ENCODE data around the gene GNG11. TPM values are rescaled to one million over a fixed set of nuclear protein-coding genes. Genes with fewer than 3 reads are reported as not detected.
"Not testable (repeated sequence)": the region's sequence is repeated elsewhere in the genome, so short reads cannot be mapped to it uniquely, and the experiment has no call there.

The GNG11 gene
- total RNA-seq, 1 donor from 2014 or later = 21.6 TPM

DNA sequence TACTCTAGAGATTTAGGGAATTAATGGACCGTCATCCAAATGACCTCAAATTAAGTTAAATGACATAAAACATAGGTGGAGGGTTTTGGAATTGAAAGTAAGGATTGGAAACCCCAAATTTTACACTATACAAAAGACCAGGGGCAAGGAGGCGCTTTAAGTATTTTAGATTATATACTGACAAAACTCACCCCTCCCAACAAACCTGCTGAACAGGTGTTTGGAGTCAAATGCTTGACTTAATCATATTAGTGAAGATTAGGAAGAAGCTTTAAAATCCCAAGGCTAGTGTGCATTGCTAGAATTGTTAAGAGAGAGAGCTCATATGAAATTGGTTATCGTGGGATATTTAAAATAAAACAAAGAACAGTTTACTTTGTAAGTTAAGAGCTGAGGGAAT, 15.3 kb upstream of the GNG11 start, which contains the start of gene GNGT1:
Gene GNGT1, plus strand, starts transcription at position 301 of the 400 bp plus-strand sequence. CDS start 180 bp downstream, outside the sequence.
- ATAC-seq = no peak
- intact Hi-C loops (cut with DNase I) = loop anchor here (5.0 to 10.0 kb wide), 2 partner anchors 36 to 369 kb away; no protein-coding TSS in a partner anchor
- DNase-seq (ENCODE audit: missing footprints) = no peak

DNA sequence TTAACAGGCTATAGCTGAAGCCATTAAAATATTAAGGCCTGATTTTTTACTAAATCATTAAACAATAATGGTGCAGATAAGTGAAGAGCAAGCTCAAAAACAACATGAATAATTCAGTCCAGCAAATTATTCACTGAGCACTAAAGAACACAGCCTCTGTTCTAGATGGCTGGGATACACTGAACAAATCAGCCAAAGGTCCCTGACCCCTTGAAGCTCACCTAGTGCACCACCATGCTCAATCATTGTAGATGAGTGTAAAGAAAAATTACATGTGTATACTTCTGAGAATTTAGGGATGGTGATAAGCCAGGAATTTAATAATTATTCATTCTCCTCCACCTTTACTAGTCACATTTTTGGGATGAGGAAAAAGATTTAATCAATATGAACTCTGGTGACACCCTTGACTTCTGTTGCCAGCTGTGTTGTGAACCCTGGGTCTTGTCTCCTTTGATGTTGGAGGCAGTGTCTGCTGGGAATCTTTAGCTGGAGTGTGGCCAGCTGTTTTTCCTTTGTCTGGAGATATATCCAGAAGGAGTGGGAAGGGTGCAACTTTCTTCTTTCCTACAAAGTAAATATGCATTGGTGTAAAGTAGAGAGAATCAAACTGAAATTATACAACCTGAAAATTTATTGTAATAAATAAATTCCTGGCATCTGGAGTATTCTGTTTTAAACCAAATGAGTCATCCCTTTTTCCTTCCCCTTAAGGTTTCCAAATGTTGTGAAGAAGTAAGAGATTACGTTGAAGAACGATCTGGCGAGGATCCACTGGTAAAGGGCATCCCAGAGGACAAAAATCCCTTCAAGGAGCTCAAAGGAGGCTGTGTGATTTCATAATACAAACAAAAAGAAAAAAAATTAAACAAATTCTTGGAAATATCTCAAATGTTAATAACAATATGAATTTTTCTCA, 11.2 kb upstream of the GNG11 start:
- ATAC-seq (peak; percentile 87), DNase-seq (ENCODE audit: missing footprints) (no peak)
- intact Hi-C loops (cut with DNase I) = loop anchor here (5.0 kb wide), 1 partner anchor 272 kb away; no protein-coding TSS in a partner anchor

DNA sequence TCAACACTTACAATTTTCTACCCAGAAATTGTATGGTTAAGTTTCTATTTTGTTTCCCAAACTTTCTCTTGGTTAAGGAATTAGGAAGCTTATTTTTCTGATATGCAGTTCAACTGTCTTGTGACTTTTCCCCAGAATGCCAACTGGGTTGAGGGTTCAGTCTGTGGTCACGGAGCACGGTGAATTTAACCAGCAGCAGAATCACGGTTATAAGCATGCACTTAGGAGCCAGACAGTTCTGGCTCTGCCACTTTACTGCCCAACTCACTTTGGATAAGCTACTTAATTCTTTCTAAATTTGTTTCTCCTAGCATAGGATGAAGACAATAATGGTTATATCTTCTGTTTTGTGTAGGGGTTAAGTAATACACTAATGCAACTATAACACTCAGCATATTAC, 10.3 kb upstream of the GNG11 start:
- not testable (repeated sequence) for DNase-seq (ENCODE audit: missing footprints)
- peak; percentile 47 for ATAC-seq
- intact Hi-C loops (cut with DNase I) = loop anchor here (5.0 kb wide), 1 partner anchor 271 kb away; no protein-coding TSS in a partner anchor

DNA sequence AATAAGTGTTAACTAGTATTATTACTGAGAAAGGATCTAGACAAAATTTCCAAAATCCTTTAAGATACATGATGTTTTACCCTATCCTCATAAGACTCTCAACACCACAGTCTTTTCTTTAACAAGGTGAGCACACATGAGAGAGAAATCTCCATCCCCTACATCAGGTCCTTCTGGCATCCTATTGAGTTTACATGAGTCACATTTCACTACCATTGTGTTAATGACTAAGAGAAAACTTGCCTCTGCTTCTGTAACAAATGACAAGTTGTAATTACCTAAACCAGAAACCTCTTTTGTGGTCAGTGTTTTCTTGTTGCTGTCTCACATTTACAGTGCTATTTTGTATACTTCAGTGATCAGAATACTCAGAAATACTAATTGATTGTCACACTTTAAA, 9.9 kb upstream of the GNG11 start:
- not testable (repeated sequence) for DNase-seq (ENCODE audit: missing footprints); ATAC-seq
- intact Hi-C loops (cut with DNase I) = loop anchor here (5.0 kb wide), 1 partner anchor 271 kb away; no protein-coding TSS in a partner anchor

DNA sequence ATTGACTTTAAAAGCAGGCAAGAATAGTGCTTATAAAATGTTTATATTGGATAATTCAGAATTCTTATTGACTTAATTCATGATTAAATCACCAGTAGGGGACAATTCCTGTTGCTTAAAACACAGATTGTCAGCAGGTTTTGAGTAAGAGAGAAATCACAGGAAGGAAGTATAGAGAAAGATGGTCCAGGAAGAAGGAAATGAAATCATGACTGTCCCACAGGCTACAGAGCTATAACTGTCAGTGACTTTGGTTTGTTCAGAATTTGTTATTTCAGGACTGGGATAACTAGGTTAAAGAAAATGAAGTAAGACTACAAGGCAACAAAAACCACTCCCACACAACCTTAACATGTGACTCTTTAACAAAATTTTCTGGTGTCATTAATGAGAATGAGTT, 8.3 kb upstream of the GNG11 start:
- intact Hi-C loops (cut with DNase I) = loop anchor here (5.0 kb wide), 1 partner anchor 269 kb away; no protein-coding TSS in a partner anchor

DNA sequence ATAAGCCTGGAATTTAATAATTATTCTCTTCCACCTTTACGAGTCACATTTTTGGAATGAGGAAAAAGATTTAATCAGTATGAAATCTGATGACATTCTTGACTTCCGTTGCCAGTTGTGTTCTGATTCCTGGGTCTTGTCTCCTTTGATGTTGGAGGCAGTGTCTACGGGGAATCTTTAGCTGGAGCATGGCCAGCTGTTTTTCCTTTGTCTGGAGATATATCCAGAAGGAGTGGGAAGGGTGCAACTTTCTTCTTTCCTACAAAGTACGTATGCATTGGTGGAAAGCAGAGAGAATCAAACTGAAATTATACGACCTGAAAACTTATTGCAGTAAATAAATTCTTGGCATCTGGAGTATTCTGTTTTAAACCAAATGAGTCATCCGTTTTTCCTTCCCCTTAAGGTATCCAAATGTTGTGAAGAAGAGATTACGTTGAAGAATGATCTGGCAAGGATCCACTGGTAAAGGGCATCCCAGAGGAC, 6.9 kb upstream of the GNG11 start:
- DNase-seq (ENCODE audit: missing footprints) (no peak), ATAC-seq (peak; percentile 46)
- intact Hi-C loops (cut with DNase I) = loop anchor here (5.0 kb wide), 1 partner anchor 268 kb away; no protein-coding TSS in a partner anchor

More for the DNA sequence above, 8.3 kb upstream of the GNG11 start:
- ATAC-seq = no peak
- DNase-seq (ENCODE audit: missing footprints) = no peak

DNA sequence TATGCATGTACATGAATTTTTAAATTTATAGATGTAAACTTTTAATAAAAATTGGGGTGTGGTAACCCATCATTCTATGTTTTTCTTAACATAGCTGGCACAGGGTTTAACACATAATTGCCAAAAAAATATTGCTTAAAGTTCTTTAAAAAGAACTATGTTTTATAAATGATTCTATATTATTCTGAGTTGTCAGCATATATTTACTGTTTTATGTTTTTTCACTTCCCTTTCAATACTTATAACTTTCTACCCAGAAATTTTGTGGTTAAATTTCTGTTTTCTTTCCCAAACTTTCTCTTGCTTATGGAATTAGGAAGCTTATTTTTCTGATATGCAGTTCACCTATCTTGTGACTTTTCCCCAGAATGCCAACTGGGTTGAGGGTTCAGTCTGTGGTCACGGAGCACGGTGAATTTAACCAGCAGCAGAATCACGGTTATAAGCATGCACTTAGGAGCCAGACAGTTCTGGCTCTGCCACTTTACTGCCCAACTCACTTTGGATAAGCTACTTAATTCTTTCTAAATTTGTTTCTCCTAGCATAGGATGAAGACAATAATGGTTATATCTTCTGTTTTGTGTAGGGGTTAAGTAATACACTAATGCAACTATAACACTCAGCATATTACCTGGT, 6.2 kb upstream of the GNG11 start:
- DNase-seq (ENCODE audit: missing footprints); intact Hi-C loops (cut with DNase I): not testable (repeated sequence)
- ATAC-seq = peak; percentile 45

DNA sequence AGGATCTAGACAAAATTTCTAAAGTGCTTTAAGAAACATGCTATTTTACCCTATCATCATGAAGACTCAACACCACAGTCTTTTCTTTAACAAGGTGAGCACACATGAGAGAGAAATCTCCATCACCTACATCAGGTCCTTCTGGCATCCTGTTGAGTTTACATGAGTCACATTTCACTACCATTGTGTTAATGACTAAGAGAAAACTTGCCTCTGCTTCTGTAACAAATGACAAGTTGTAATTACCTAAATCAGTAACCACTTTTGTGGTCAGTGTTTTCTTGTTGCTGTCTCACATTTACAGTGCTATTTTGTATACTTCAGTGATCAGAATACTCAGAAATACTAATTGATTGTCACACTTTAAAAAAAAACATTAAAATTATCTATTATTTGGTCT, 5.6 kb upstream of the GNG11 start:
- DNase-seq (ENCODE audit: missing footprints); intact Hi-C loops (cut with DNase I); ATAC-seq: not testable (repeated sequence)

DNA sequence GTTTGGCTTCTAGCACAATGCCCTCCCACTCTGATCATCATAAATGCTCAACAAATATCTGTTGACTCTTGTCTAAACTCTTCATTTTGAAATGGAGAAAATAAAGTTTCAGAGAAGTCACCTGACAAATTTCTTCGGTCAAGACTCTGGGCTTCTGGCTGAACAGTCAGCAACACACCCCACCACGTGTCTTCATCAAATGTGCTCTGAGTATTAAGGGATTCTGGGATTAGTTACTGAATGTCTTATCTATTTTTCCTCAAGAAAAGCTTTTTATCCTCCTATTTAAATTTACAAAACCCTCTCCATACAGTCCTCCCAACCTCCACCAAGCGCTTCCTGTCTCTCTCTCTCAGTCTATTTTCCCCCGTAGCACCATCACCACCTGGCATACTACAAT, 5.2 kb upstream of the GNG11 start:
- ATAC-seq; DNase-seq (ENCODE audit: missing footprints); intact Hi-C loops (cut with DNase I): not testable (repeated sequence)

DNA sequence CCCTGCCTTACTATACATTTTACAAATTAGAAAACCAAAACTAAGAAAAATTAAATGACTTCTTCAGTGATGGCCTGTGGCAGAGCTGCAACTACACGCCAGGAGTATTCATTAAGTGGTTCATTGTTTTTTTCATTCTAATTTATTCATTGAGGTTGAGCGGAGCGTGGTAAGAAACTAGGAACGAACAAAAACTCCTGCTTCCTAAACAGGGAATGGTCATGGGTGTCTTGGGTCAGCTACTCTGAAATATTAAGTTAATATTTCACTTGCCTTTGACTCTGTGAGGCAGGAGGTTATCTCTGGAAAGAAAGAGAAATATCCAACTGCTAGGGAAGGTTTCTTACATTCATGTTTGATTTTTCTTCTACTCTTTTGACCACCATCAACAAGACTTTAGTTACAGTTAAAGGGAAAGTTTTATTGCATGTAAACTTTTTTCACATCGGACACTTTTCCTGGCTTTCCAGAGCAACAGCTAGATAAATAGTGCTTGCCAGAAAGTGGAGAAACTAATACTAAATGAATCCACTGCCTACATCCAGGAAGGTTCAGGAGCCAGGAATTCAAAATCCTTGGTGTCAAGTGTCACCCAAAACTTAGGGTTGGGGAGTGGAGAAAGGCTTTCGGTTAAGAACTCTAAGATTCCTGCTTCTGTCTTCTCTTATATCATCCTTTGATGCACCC, 896 bp upstream of the GNG11 start:
- ATAC-seq (no peak), DNase-seq (ENCODE audit: missing footprints) (no peak)
- intact Hi-C loops (cut with DNase I) = loop anchor here (5.0 kb wide), 1 partner anchor 82 kb away; the partner anchor contains the start of gene BET1

DNA sequence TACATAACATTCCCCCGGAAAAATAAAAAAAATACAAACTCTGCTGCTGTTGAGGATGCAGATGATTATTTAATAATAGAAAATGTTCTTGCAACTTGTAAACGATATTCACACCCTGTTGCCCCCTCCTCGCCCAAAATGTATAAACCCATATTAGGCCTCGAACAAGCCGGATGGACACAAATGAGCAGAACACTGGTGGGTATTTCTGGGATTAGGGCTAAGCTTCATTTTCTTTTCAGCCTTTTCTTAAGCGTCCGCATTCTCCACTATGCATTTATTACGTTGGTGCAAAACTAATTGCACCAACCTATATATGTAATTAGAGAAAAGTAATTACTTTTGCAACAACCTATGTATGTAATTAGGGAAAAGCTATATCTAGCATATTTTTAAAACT, 349 bp upstream of the GNG11 start:
- ATAC-seq (no peak), DNase-seq (ENCODE audit: missing footprints) (no peak)
- intact Hi-C loops (cut with DNase I) = loop anchor here (5.0 kb wide), 1 partner anchor 81 kb away; the partner anchor contains the start of gene BET1

DNA sequence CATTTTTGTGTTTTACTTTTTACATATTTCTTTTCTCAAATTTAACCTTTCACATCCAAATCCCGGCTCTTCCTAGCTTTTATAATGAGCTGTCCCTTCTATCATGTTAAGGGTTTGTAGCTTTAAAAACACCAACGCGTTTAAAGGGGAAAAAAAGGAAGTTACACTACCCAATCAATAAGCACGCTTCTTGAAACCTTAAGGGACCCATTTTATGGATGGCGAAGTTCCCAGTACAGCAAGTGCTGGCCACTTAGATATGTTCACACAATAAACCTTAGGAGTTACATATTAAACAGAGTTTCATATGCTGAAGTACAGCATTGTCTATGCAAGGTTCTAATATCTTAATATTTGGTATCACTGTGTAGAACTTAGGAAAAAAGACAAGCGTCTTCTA, 1.8 kb downstream of the GNG11 start:
- ATAC-seq = peak; percentile 19
- DNase-seq (ENCODE audit: missing footprints) = no peak
- intact Hi-C loops (cut with DNase I) = loop anchor here (5.0 kb wide), 1 partner anchor 79 kb away; the partner anchor contains the start of gene BET1

DNA sequence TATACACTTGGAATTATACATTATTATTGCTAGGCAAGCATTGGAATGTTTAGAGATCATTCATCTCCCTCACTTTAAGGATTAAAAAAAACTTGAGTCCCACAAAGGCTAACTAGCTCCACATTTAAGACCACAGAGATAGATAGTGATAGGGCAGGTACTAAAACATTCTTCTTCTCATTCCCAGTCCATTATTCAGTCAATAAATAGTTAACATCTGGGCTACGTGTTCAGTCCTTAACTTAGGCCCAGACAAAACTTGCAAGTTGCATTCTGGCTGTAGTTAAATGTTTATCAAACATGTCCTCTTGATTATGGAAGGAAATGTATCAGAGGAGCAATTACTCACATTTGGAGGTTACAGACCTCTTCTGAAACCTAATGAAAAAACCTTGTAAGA, 2.4 kb downstream of the GNG11 start:
- intact Hi-C loops (cut with DNase I) = loop anchor here (5.0 kb wide), 1 partner anchor 78 kb away; the partner anchor contains the start of gene BET1
- no peak for ATAC-seq
- no peak for DNase-seq (ENCODE audit: missing footprints)

DNA sequence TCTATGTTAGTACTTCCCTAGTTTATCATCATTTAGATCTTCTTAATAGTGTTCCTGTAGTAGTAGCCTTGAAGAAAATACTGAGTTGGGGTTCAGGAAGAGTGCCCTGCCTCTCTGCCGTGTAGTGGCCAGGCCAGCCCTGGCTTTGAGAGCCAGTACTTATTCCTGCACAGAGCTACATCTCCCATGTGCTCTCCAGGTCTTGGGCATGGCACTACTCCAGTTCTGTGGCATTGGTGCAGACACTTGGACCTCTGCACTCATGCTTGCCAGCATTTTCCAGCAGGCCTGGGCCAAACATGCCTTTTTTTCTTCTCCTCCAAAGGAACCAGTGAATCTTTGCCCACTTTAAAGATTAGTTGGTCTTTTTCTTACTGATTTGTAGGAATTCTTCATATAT, 5.3 kb downstream of the GNG11 start:
- ATAC-seq = no peak
- intact Hi-C loops (cut with DNase I) = no loop called here
- peak; percentile 20 for DNase-seq (ENCODE audit: missing footprints)

DNA sequence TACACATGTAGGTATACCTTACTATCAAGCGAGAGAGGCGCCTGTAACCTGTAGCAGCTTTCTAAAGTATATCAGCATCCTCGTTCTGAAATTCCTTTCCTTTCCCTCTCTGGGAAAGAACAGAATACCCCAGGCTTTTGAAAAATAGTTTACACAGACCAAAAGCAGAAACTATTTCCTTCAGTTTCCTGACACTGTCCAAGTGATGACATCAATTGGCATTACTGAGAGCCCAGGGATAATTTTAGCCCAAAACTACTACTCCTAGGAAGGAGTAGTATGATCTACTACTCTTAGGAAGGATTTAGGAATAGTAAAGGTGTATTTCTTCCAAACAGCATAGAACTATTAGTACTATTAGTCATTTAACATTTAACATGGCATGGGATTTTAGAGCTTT, 6.0 kb downstream of the GNG11 start:
- DNase-seq (ENCODE audit: missing footprints) (no peak), ATAC-seq (peak; percentile 68)
- intact Hi-C loops (cut with DNase I) = no loop called here

DNA sequence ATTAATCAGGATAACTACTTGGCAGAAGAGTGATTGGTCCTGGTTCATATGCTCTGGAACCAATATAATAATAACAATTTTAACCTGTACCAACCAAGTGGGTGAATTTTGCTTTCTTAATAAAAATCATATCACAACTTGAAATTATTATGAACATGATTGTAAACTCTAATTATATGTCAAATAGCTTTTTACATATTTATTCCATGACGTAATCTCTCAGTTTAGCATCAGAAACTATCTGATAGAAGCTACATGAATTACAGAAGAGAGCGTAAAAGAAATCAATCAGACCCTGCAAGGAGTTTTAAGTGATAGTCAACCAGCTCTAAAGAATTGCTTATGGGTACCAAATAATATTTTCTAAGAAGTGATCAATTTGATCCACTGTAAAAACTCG, 10.1 kb downstream of the GNG11 start:
- ATAC-seq (no peak), DNase-seq (ENCODE audit: missing footprints) (no peak)
- intact Hi-C loops (cut with DNase I) = no loop called here

DNA sequence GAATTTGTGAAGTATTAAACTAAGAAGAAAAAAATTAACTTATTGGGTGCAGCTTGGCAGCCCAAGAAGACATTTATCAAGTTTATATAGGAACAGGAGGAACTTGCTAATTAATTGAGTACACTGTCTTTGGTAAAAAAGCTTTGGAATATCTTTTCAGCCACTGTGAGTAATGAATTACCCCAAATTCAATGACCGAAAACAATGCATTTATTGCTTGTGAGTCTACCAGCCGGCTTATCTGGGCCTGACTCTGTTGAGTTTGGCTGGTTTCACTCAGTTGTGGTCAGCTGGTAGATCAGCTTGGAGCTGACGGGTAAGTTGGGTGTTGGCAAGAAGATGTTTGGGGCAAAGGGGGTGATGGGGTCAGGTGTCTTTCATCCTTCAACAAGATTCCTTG, 11.6 kb downstream of the GNG11 start:
- ATAC-seq (no peak), DNase-seq (ENCODE audit: missing footprints) (no peak)
- intact Hi-C loops (cut with DNase I) = no loop called here

DNA sequence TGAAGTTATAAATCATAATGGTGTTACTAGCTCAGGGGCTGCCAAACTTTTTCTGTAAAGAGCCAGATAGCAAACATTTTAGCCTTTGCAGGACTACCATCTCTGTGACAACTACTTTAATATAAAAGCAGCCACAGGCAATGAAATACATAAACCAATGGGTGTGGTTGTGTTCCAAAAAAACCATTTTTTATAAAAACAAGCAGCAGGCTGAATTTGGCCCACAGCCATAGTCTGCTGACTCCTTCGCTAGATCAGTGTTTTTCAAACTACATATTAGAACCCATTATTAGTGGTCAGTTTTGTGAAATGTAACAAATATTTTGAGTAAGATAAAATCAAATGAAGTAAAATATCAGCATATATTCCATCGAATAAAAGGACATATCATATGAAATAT, 13.6 kb downstream of the GNG11 start:
- intact Hi-C loops (cut with DNase I) = no loop called here
- DNase-seq (ENCODE audit: missing footprints) = no peak
- no peak for ATAC-seq

Measured in Right ventricle myocardium inferior (tissue), 1 donor.